Mesothelial cell of epicardium (in vitro differentiated cells): Measurements from ENCODE around the gene TBX1. TPM values are rescaled to one million over a fixed set of nuclear protein-coding genes. Genes with fewer than 3 reads are reported as not detected.

Experiments used
- DNase-seq, 2 experiments: peaks; one replicate each; pipeline ENCODE4 v3.0.0; 2021; ENCODE audit warnings: low spot score in 2 of 2; ENCODE audit not compliant: unreplicated experiment in 2 of 2
- H3K27ac Mint-ChIP-seq: 2 replicates; pipeline ENCODE4 v1.8.0; 2021; ENCODE audit warnings: mixed read lengths
- H3K27me3 Mint-ChIP-seq: 2 replicates; pipeline ENCODE4 v1.8.0; 2021; ENCODE audit warnings: low read depth, mixed read lengths
- H3K36me3 Mint-ChIP-seq: 2 replicates; pipeline ENCODE4 v1.8.0; 2021; ENCODE audit warnings: mixed read lengths
- H3K4me1 Mint-ChIP-seq: 2 replicates; pipeline ENCODE4 v1.8.0; 2021; ENCODE audit warnings: mixed read lengths
- H3K4me3 Mint-ChIP-seq: 2 replicates; pipeline ENCODE4 v1.8.0; 2021; ENCODE audit warnings: mild to moderate bottlenecking, moderate library complexity, mixed read lengths
- H3K9me3 Mint-ChIP-seq: 2 replicates; pipeline ENCODE4 v1.8.0; 2021; ENCODE audit warnings: mixed read lengths
- CTCF ChIP-seq: fragments of 200-600 bp; sonication (generic); IDR thresholded peaks from one replicate; pipeline ENCODE4 v1.5.0; 2021; ENCODE audit warnings: antibody characterized with exemption; ENCODE audit not compliant: unreplicated experiment
- total RNA-seq: library from RNA; stranded (reverse); gene quantifications from 3 replicates; pipeline ENCODE4 v1.2.1, GENCODE V29; 2021

The TBX1 gene
- total RNA-seq, 1 donor from 2014 or later, result 0.45 TPM

- Mint-ChIP-seq H3K27ac (no peak overlapping the region), H3K27me3 (peaks cover 56% of the 10 kb centered on the region), H3K9me3 (no peaks in the 10 kb centered on the region), H3K4me3 (peak overlapping the region; percentile 42), H3K36me3 (peaks cover 17% of the 10 kb centered on the region), H3K4me1 (peaks cover 17% of the 10 kb centered on the region)
- no peak for DNase-seq
- TF ChIP-seq CTCF, result no peak
Measured at GRCh38 chr22:19718456-19719049, 42.0 kb upstream of the TBX1 start.

- Mint-ChIP-seq H3K4me1 (peaks cover 18% of the 10 kb centered on the region), H3K36me3 (peaks cover 17% of the 10 kb centered on the region), H3K9me3 (no peaks in the 10 kb centered on the region), H3K4me3 (peak overlapping the region; percentile 58), H3K27ac (no peak overlapping the region), H3K27me3 (peaks cover 57% of the 10 kb centered on the region)
- DNase-seq, result no peak
- no peak for TF ChIP-seq CTCF
Measured at GRCh38 chr22:19719050-19719482, 41.5 kb upstream of the TBX1 start.

GRCh38 chr22:19719488-19720021 lies 41.0 kb upstream of the TBX1 start:
- Mint-ChIP-seq H3K4me1 (peaks cover 19% of the 10 kb centered on the region), H3K36me3 (peaks cover 17% of the 10 kb centered on the region), H3K27me3 (peaks cover 60% of the 10 kb centered on the region), H3K27ac (no peak overlapping the region), H3K4me3 (peak overlapping the region; percentile 58), H3K9me3 (no peaks in the 10 kb centered on the region)
- no peak for TF ChIP-seq CTCF
- DNase-seq, result no peak

GRCh38 chr22:19720150-19720827 lies 40.3 kb upstream of the TBX1 start:
- H3K36me3 Mint-ChIP-seq, result peaks cover 17% of the 10 kb centered on the region
- DNase-seq, result no peak
- no peak for TF ChIP-seq CTCF
- no peak overlapping the region for H3K27ac Mint-ChIP-seq
- peaks cover 19% of the 10 kb centered on the region for H3K4me1 Mint-ChIP-seq
- H3K9me3 Mint-ChIP-seq, result no peaks in the 10 kb centered on the region
- peaks cover 68% of the 10 kb centered on the region for H3K27me3 Mint-ChIP-seq
- H3K4me3 Mint-ChIP-seq, result no peak overlapping the region

GRCh38 chr22:19720999-19721329 lies 39.6 kb upstream of the TBX1 start:
- Mint-ChIP-seq H3K27ac (no peak overlapping the region), H3K9me3 (no peaks in the 10 kb centered on the region), H3K36me3 (peaks cover 17% of the 10 kb centered on the region), H3K4me1 (peaks cover 19% of the 10 kb centered on the region), H3K27me3 (peaks cover 72% of the 10 kb centered on the region), H3K4me3 (no peak overlapping the region)
- no peak for TF ChIP-seq CTCF
- DNase-seq, result no peak
